ENCODE results near the gene RAPGEF4. TPM values are rescaled to one million over a fixed set of nuclear protein-coding genes. Genes with fewer than 3 reads are reported as not detected.
A peak's percentile ranks its signal among the peaks of the same experiment; 100 is the strongest.

Gene RAPGEF4
- total RNA-seq, 1 experiment from 2014 or later: 0.59 TPM

GRCh38 chr2:172836347-172836821, 100.7 kb downstream of the RAPGEF4 start (continued):
- TF ChIP-seq EGR1 (IDR thresholded peaks at IDR 0.05; ENCODE audit: low read depth) (no peak), ELF1 (IDR thresholded peaks at IDR 0.05; ENCODE audit: borderline replicate concordance, low read depth) (peak; percentile 62), EZH2 (IDR thresholded peaks at IDR 0.05) (no peak), ZFX (IDR thresholded peaks at IDR 0.05) (no peak), SP1 (IDR thresholded peaks at IDR 0.05; ENCODE audit: low read depth) (peak; percentile 66), EZH2phosphoT487 (IDR thresholded peaks at IDR 0.05; ENCODE audit: borderline replicate concordance) (no peak), CEBPB (IDR thresholded peaks at IDR 0.05; ENCODE audit: low read depth) (peak; percentile 15; the same call in 1 of the 2 replicates), SIN3A (IDR thresholded peaks at IDR 0.05; ENCODE audit: low read depth) (no peak), JUND (IDR thresholded peaks at IDR 0.05) (peak; percentile 85), TCF7L2 (IDR thresholded peaks at IDR 0.05; ENCODE audit: borderline replicate concordance, extremely low read depth, insufficient read depth, insufficient read length) (no peak), POLR2A (IDR thresholded peaks at IDR 0.05; ENCODE audit: borderline replicate concordance, extremely low read depth, insufficient read depth, insufficient read length) (no peak), SRF (IDR thresholded peaks at IDR 0.05; ENCODE audit: low read depth) (peak; percentile 47; the same call in 1 of the 2 replicates), ATF3 (IDR thresholded peaks at IDR 0.05) (no peak), CBX3 (IDR thresholded peaks at IDR 0.05; ENCODE audit: low read depth) (peak; percentile 77)
- TF ChIP-seq, protein P1, sequence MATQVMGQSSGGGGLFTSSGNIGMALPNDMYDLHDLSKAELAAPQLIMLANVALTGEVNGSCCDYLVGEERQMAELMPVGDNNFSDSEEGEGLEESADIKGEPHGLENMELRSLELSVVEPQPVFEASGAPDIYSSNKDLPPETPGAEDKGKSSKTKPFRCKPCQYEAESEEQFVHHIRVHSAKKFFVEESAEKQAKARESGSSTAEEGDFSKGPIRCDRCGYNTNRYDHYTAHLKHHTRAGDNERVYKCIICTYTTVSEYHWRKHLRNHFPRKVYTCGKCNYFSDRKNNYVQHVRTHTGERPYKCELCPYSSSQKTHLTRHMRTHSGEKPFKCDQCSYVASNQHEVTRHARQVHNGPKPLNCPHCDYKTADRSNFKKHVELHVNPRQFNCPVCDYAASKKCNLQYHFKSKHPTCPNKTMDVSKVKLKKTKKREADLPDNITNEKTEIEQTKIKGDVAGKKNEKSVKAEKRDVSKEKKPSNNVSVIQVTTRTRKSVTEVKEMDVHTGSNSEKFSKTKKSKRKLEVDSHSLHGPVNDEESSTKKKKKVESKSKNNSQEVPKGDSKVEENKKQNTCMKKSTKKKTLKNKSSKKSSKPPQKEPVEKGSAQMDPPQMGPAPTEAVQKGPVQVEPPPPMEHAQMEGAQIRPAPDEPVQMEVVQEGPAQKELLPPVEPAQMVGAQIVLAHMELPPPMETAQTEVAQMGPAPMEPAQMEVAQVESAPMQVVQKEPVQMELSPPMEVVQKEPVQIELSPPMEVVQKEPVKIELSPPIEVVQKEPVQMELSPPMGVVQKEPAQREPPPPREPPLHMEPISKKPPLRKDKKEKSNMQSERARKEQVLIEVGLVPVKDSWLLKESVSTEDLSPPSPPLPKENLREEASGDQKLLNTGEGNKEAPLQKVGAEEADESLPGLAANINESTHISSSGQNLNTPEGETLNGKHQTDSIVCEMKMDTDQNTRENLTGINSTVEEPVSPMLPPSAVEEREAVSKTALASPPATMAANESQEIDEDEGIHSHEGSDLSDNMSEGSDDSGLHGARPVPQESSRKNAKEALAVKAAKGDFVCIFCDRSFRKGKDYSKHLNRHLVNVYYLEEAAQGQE (IDR thresholded peaks at IDR 0.05; ENCODE audit: low read depth): no peak
